A549 (cell line): ENCODE data around the gene SMPDL3B. TPM values are rescaled to one million over a fixed set of nuclear protein-coding genes. Genes with fewer than 3 reads are reported as not detected.
A peak's percentile ranks its signal among the peaks of the same experiment; 100 is the strongest.

ENCODE experiments used
- ATAC-seq, 2 experiments: fragments of 200-7000 bp in 1 of 2; fragments of >200 bp in 1 of 2; cut with Nextera tagmentation in 1 of 2; cut with Tn5 transposase in 1 of 2; 3 replicates each; pipeline versions ENCODE4 v1.8.0 to v1.9.1; 2018 to 2020; ENCODE audit warnings: mild to moderate bottlenecking in 1 of 2, moderate library complexity in 1 of 2
- CTCF ChIA-PET: fragments of 300-600 bp; sonication (Branson Sonifier 250); formaldehyde crosslinking; extraction: SDS; loops from one replicate; lab custom pipeline; 2021; ENCODE audit warnings: antibody characterized with exemption, inconsistent platforms; lab: Yijun Ruan, JAX
- POLR2A ChIA-PET: fragments of 350-600 bp; formaldehyde crosslinking; extraction: SDS; loops from one replicate; lab custom pipeline; 2021; ENCODE audit warnings: antibody characterized with exemption, inconsistent platforms; lab: Yijun Ruan, JAX
- DNase-seq, 2 experiments: peaks; one replicate each; pipeline versions ENCODE4 v3.0.0 to v3.0.0-alpha.2; 2011 to 2016; ENCODE audit warnings: low read depth in 1 of 2, low spot score in 1 of 2
- FAIRE-seq: peaks from 2 replicates; lab custom pipeline; 2011; peaks lifted over from hg19 to GRCh38; lab: Jason Lieb, UNC
- H3K27ac ChIP-seq, 2 experiments: fragments of >200 bp; sonication (Bioruptor Twin); formaldehyde crosslinking; 3 replicates each; pipeline ENCODE4 v1.5.1; 2016 to 2017
- H3K4me1 ChIP-seq: fragments of >200 bp; sonication (Bioruptor Twin); formaldehyde crosslinking; 3 replicates; pipeline ENCODE4 v1.6.1; 2016
- H3K4me2 ChIP-seq: fragments of >200 bp; sonication (Bioruptor Twin); formaldehyde crosslinking; 3 replicates; pipeline ENCODE4 v1.6.1; 2016
- H3K4me3 ChIP-seq: fragments of >200 bp; sonication (Bioruptor Twin); formaldehyde crosslinking; 3 replicates; pipeline ENCODE4 v1.5.1; 2016
- H3K9me3 ChIP-seq: fragments of >200 bp; sonication (Bioruptor Twin); formaldehyde crosslinking; 3 replicates; pipeline ENCODE4 v1.6.1; 2016
- CBX2 ChIP-seq: fragments of 200-600 bp; sonication (generic); IDR thresholded peaks from 2 replicates; pipeline ENCODE4 v1.6.1; 2016; ENCODE audit warnings: low read depth, mild to moderate bottlenecking, borderline replicate concordance
- CBX8 ChIP-seq: fragments of 200-600 bp; sonication (generic); IDR thresholded peaks from 2 replicates; pipeline ENCODE4 v1.6.1; 2016
- CHD2 ChIP-seq: fragments of 150-350 bp; IDR thresholded peaks from 2 replicates; pipeline ENCODE4 v1.6.1; 2014; ENCODE audit warnings: low read length; ENCODE audit not compliant: partially characterized antibody
- CTCF ChIP-seq: fragments of >200 bp; sonication (Bioruptor Twin); formaldehyde crosslinking; IDR thresholded peaks from 3 replicates; pipeline ENCODE4 v1.5.1; 2016
- E2F6 ChIP-seq: IDR thresholded peaks from 2 replicates; pipeline ENCODE4 v1.6.1; 2012; ENCODE audit warnings: low read depth, borderline replicate concordance
- ELK1 ChIP-seq: fragments of 150-350 bp; IDR thresholded peaks from 2 replicates; pipeline ENCODE4 v1.6.1; 2014; ENCODE audit warnings: low read depth, mild to moderate bottlenecking, low read length
- FOXS1 ChIP-seq: fragments of 250-450 bp; sonication (Bioruptor Pico); IDR thresholded peaks from 2 replicates; pipeline ENCODE4 v1.5.0; 2020; ENCODE audit warnings: mild to moderate bottlenecking, moderate library complexity
- GATA3 ChIP-seq: IDR thresholded peaks from 2 replicates; pipeline ENCODE4 v1.6.1; 2012; ENCODE audit warnings: borderline replicate concordance
- HDAC2 ChIP-seq: fragments of 200-600 bp; sonication (generic); IDR thresholded peaks from 2 replicates; pipeline ENCODE4 v1.6.1; 2016
- HOXA7 ChIP-seq: fragments of 250-450 bp; sonication (Bioruptor Pico); IDR thresholded peaks from 2 replicates; pipeline ENCODE4 v1.5.0; 2020; ENCODE audit warnings: mild to moderate bottlenecking, moderate library complexity
- HOXB5 ChIP-seq: fragments of 250-450 bp; sonication (Bioruptor Pico); IDR thresholded peaks from 2 replicates; pipeline ENCODE4 v1.5.0; 2020; ENCODE audit warnings: mild to moderate bottlenecking, moderate library complexity
- JUNB ChIP-seq: fragments of >200 bp; sonication (Bioruptor Twin); formaldehyde crosslinking; IDR thresholded peaks from 2 replicates; pipeline ENCODE4 v1.6.1; 2016
- KDM5A ChIP-seq: fragments of 200-600 bp; sonication (generic); IDR thresholded peaks from 2 replicates; pipeline ENCODE4 v1.6.1; 2016; ENCODE audit warnings: antibody characterized with exemption, mild to moderate bottlenecking
- MAFK ChIP-seq: fragments of 450-650 bp; IDR thresholded peaks from 2 replicates; pipeline ENCODE4 v1.6.1; 2014; ENCODE audit not compliant: partially characterized antibody
- NPAS2 ChIP-seq: fragments of 250-450 bp; sonication (Bioruptor Pico); IDR thresholded peaks from 2 replicates; pipeline ENCODE4 v1.8.0; 2022; ENCODE audit warnings: mild to moderate bottlenecking, moderate library complexity, borderline replicate concordance
- RAD21 ChIP-seq, 2 experiments: fragments of >200 bp in 1 of 2; sonication (Bioruptor Twin) in 1 of 2; formaldehyde crosslinking in 1 of 2; IDR thresholded peaks in 1 of 2; conservative IDR thresholded peaks in 1 of 2; 2 replicates in 1 of 2; 3 replicates in 1 of 2; pipeline ENCODE4 v1.6.1; 2012 to 2018; ENCODE audit warnings: inconsistent platforms in 1 of 2
- RFX5 ChIP-seq: fragments of 450-650 bp; IDR thresholded peaks from 2 replicates; pipeline ENCODE4 v1.7.1; 2014; ENCODE audit warnings: antibody characterized with exemption, mild to moderate bottlenecking, moderate library complexity
- SMC3 ChIP-seq: fragments of >200 bp; sonication (Bioruptor Twin); formaldehyde crosslinking; IDR thresholded peaks from 3 replicates; pipeline ENCODE4 v1.6.1; 2018; ENCODE audit warnings: inconsistent platforms
- WGBS: methylation state at CpG from one replicate; pipeline ENCODE4 v1.1.6; 2017; ENCODE audit errors: missing lambda C conversion rate; 5-methylcytosine and 5-hydroxymethylcytosine counted together
- polyA plus RNA-seq, 4 experiments: library from polyadenylated mRNA; depleted of rRNA in 3 of 4; stranded (reverse); fragments of >200 nt; fragmentation: RNase III in 1 of 4; extraction: RNeasy Plus Mini Kit Qiagen cat#74134 plus additional on column Dnase treatment in 1 of 4; gene quantifications; 2 replicates in 3 of 4; 3 replicates in 1 of 4; pipeline ENCODE4 v1.2.3, GENCODE V29; 2011 to 2017

Gene SMPDL3B
- polyA plus RNA-seq, 2 of the 4 experiments (the other 2 are of a cell fraction), result 1.7 to 4.0 TPM

DNA sequence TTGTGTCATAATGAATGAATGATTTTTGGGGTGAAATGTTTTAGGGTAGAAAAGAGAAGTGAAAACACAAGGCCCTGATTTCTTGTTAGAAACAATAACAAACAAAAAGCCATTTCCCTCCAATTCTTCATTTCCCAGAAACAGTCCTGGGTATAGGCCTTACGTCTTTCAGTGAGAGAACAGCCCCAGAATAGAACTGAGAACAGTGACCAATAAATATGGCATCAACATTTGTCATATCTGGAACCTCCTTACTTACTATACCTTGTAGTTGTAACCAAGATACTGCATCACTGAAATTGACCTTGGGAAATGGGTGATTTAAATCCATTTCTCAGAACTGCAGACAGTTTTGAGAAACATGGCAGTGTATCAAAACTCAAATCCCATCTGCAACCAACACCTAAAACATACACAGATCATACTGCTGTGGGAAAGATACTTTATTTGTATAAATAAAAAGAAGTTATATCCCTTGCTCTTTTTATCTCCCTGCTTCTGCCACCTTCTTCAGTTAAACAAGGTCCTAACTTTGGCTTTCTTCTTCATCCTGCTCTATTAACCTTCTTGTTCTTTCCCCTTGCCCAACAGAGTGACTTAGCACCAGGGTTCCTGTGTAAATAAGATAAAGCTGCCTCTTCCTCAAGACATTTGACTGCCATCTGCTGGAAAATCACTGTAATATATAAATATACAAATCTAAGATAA is 44.5 kb downstream of the SMPDL3B start:
- Histone ChIP-seq H3K9me3 (no peaks in the 10 kb centered on the region), H3K27ac (peak overlapping the region in 1 of 2 experiments; percentile 22; a peak in 1 of 6 replicates), H3K4me3 (no peak overlapping the region), H3K4me2 (0 out of 3 replicates have a peak overlapping the region, but pooled peaks have one; percentile 23), H3K4me1 (peaks cover 7% of the 10 kb centered on the region; the same call in 2 of the 3 replicates)
- ChIA-PET POLR2A (interaction anchor here (1.0 kb wide), 1 partner anchor 20 kb away, joined by 3 read pairs; the partner anchor contains the start of gene XKR8), CTCF (interaction anchor here (0.7 to 12.2 kb wide), 19 partner anchors 8 to 145 kb away, joined by 3 to 126 read pairs (median 5); no protein-coding TSS in a partner anchor)
- TF ChIP-seq JUNB (no peak), MAFK (no peak), SMC3 (peak; percentile 68), RAD21 (conservative IDR thresholded peaks at IDR 0.05 in 1 of 2, IDR thresholded peaks at IDR 0.05 in 1 of 2) (peak; percentile 63 to 69; a peak in 4 of 5 replicates), CBX2 (no peak), CBX8 (no peak), NPAS2 (no peak), ELK1 (no peak), RFX5 (no peak), HDAC2 (no peak), HOXA7 (CRISPR knock-in tag) (no peak), E2F6 (no peak), KDM5A (no peak), CTCF (peak; percentile 60), HOXB5 (CRISPR knock-in tag) (no peak), FOXS1 (CRISPR knock-in tag) (no peak), CHD2 (no peak), GATA3 (no peak)
- FAIRE-seq, result no peak
- ATAC-seq, result peak; percentile 74 to 85
- 62% methylated on average over 1 of the region's 1 CpG for WGBS
- peak; percentile 16 to 65 for DNase-seq

- no peak for FAIRE-seq
- no peaks in the 10 kb centered on the region for H3K9me3 ChIP-seq
- no peak for DNase-seq
- peak; percentile 33 to 39; a peak in 3 of 6 replicates for ATAC-seq
- WGBS, result 3% methylated on average over 2 of the region's 2 CpGs
- POLR2A ChIA-PET, result interaction anchor here (1.0 kb wide), 1 partner anchor 20 kb away, joined by 3 read pairs; the partner anchor contains the start of gene XKR8
- H3K4me3 ChIP-seq, result no peak overlapping the region
- TF ChIP-seq FOXS1 (CRISPR knock-in tag), result no peak
- peak; percentile 5; the same call in 1 of the 3 replicates for TF ChIP-seq CTCF
- TF ChIP-seq, all 56 proteins: peak for 1
- Histone ChIP-seq H3K27ac (no peak overlapping the region), H3K4me1 (peaks cover 7% of the 10 kb centered on the region; the same call in 2 of the 3 replicates), H3K4me2 (no peak overlapping the region)
- CTCF ChIA-PET, result interaction anchor here (0.7 to 12.2 kb wide), 19 partner anchors 9 to 145 kb away, joined by 3 to 126 read pairs (median 5); no protein-coding TSS in a partner anchor
Observed at GRCh38 chr1:27979859-27980201, 45.0 kb downstream of the SMPDL3B start.
